Cardiac muscle cell (in vitro differentiated cells and primary cell): ENCODE measurements around the gene PHLDA2. TPM values are rescaled to one million over a fixed set of nuclear protein-coding genes. Genes with fewer than 3 reads are reported as not detected.

Experiments used
- DNase-seq, 2 donors: peaks; one replicate each; pipeline versions ENCODE4 v3.0.0 to v3.0.0-alpha.2; 2010 to 2017; ENCODE audit warnings: low read depth in 1 of 2, low spot score in 1 of 2
- H3K27ac ChIP-seq: fragments of 200-600 bp; sonication (generic); 2 replicates; pipeline ENCODE4 v1.5.1; 2016
- H3K27me3 ChIP-seq: fragments of 200-600 bp; sonication (generic); 2 replicates; pipeline ENCODE4 v1.6.0; 2016; ENCODE audit warnings: control low read depth
- H3K36me3 ChIP-seq: fragments of 200-600 bp; sonication (generic); 2 replicates; pipeline ENCODE4 v1.5.1; 2016; ENCODE audit warnings: control low read depth
- H3K4me1 ChIP-seq: fragments of 200-600 bp; sonication (generic); 2 replicates; pipeline ENCODE4 v1.8.1; 2017; ENCODE audit warnings: low read depth, mild to moderate bottlenecking, mixed run types
- H3K4me3 ChIP-seq: fragments of 200-600 bp; sonication (generic); 2 replicates; pipeline ENCODE4 v1.5.1; 2016; ENCODE audit warnings: mild to moderate bottlenecking
- H3K9me3 ChIP-seq: fragments of 200-600 bp; sonication (generic); 2 replicates; pipeline ENCODE4 v1.5.1; 2017; ENCODE audit warnings: low read depth, mild to moderate bottlenecking, control low read depth
- polyA plus RNA-seq: library from polyadenylated mRNA; unstranded; fragments of >200 nt; fragmentation: Nextera tagmentation; extraction: Ambion mirVana; gene quantifications from 2 replicates; pipeline ENCODE4 v1.2.1, GENCODE V29; 2016
- total RNA-seq: library from RNA; depleted of rRNA; stranded (reverse); fragments of >200 nt; gene quantifications from 2 replicates; pipeline ENCODE4 v1.2.3, GENCODE V29; 2016
- TF ChIP-seq, protein P1 (sequence below): IDR thresholded peaks from 2 replicates; pipeline ENCODE4 v1.5.1; 2012; ENCODE audit warnings: low read depth, mild to moderate bottlenecking, low read length

Gene PHLDA2
- total and polyA plus RNA-seq, 2 experiments from 2014 or later: 0.73 to 1.1 TPM

DNA sequence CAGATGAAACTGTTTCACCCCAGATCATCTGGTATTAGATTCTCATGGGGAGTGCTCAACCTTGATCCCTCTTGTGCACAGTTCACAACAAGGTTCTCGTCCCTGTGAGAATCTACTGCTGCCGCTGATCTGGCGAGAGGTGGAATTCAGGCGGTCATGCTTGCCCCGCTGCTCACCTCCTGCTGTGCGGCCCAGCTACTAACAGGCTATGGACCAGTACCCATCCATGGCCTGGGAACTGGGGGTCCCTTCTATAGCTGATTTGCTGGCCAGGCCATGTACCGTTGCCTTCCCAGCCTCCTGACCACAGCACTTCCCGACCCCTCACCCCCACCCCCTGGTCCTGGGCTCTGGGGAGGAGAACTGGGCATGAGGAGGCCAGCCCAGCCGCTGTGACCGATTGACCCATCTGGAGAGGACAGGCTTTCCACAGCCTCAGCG is 2.6 kb downstream of the PHLDA2 start:
- DNase-seq: no peak
- peaks cover 7% of the 10 kb centered on the region for H3K4me1 ChIP-seq
- H3K27me3 ChIP-seq: peaks cover 58% of the 10 kb centered on the region
- no peaks in the 10 kb centered on the region for H3K36me3 ChIP-seq
- no peak overlapping the region for H3K4me3 ChIP-seq
- TF ChIP-seq, protein P1, sequence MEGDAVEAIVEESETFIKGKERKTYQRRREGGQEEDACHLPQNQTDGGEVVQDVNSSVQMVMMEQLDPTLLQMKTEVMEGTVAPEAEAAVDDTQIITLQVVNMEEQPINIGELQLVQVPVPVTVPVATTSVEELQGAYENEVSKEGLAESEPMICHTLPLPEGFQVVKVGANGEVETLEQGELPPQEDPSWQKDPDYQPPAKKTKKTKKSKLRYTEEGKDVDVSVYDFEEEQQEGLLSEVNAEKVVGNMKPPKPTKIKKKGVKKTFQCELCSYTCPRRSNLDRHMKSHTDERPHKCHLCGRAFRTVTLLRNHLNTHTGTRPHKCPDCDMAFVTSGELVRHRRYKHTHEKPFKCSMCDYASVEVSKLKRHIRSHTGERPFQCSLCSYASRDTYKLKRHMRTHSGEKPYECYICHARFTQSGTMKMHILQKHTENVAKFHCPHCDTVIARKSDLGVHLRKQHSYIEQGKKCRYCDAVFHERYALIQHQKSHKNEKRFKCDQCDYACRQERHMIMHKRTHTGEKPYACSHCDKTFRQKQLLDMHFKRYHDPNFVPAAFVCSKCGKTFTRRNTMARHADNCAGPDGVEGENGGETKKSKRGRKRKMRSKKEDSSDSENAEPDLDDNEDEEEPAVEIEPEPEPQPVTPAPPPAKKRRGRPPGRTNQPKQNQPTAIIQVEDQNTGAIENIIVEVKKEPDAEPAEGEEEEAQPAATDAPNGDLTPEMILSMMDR: no peak
- no peaks in the 10 kb centered on the region for H3K9me3 ChIP-seq
- no peak overlapping the region for H3K27ac ChIP-seq

DNA sequence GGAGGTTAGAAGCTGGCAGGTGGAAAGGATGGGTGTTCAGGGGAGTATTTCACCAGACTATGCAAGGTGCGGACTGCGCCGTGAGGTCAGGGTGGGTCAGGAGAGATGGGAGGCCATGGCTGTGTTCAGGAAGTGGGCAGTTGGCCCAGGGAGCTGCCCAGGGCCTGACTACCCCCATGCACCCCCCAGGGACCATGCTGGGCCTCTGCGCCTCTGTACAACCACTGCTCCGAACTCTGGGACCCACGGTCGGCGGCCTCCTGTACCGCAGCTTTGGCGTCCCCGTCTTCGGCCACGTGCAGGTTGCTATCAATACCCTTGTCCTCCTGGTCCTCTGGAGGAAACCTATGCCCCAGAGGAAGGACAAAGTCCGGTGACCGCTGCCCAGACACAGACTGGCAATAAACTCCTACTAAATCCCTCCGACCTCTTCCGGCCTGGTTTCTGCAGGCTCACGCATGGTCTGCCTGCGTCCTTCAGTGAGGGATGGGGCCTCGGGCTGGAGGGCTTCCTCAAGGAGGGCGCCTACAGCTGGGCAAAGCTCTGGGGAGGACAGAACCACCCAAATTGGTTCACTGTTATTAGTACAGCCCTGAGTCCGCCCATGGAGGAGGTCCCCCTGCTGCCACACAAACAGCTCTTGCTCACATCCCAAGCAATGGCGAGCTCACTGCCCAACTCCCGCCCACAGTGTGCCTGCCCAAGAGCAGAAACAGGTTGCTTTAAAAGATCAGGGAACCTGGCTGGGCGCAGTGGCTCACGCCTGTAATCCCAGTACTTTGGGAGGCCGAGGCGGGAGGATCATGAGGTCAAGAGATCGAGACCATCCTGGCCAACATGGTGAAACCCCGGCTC is 4.2 kb downstream of the PHLDA2 start:
- H3K27me3 ChIP-seq: peaks cover 44% of the 10 kb centered on the region
- no peaks in the 10 kb centered on the region for H3K9me3 ChIP-seq
- H3K4me3 ChIP-seq: no peak overlapping the region
- no peak for DNase-seq
- H3K36me3 ChIP-seq: no peaks in the 10 kb centered on the region
- TF ChIP-seq, protein P1: no peak
- peaks cover 5% of the 10 kb centered on the region for H3K4me1 ChIP-seq
- no peak overlapping the region for H3K27ac ChIP-seq

DNA sequence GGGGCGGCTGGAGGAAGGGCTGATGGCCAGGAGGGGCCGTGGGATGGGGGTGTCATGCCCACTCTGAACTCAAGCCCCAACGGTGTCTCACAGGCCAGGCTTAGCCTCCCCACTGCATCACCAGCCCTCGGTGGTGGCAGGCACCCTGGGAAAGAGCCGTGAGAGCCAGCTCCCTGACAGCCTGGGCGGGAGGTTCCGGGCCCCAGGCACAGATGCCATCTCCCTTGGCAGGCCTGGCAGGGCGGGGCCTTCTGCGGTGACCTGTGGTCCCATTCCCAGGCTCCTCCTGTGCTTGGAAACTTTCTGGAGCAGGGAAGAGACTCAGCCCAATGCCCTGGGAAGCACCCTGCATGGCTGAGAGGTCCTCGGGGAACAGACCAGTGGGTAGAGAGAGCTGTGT is 4.8 kb downstream of the PHLDA2 start:
- Histone ChIP-seq H3K9me3 (no peaks in the 10 kb centered on the region), H3K27me3 (peaks cover 37% of the 10 kb centered on the region), H3K27ac (no peak overlapping the region), H3K4me3 (no peak overlapping the region), H3K4me1 (peaks cover 4% of the 10 kb centered on the region), H3K36me3 (no peaks in the 10 kb centered on the region)
- TF ChIP-seq, protein P1: no peak
- no peak for DNase-seq

DNA sequence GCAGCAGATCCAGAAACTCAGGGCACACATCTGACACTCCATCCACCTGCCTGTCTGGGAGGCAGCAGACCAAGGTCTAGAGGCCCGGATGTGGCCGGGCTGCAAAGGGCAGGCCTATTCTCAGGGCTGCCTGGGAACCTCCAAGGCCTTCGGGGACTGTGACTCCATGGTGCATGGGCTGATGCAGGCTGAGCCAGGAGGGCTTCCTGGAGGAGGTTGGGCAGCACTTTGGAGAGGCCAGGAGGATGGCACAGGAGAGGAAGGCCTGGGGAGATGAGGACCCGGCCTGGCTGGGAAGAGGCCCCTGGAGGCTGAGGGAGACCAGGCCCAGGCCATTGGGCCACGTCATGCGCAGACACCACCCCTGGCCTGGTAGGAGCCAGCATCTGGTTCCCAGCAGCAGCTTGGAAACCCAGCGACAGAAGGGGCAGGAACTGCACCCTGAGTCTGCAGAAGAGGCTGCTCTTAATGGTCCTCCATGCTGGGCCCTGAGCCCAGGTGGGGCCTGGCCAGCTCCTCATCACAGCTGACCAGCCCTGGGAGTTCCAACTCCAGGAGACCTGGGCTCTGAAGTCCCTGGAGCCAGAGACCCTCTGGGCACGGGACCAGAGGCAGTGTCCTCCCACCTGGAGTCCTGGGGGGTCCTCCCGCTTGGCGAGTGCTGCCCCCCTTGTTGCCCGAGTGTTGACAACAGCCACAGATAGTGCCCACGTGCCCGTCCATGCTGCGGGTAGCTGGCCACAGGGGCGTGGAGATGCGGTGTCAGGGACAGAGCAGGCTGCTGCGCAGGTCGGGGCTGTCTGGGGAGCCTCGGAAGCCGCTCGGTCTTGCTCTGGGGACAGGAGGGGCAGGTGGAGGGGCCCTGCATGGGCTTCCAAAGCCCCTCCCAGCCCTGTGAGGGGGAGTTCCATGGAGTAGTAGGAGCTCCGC is 5.5 kb downstream of the PHLDA2 start:
- peaks cover under 1% of the 10 kb centered on the region for H3K4me1 ChIP-seq
- DNase-seq: no peak
- no peaks in the 10 kb centered on the region for H3K9me3 ChIP-seq
- TF ChIP-seq, protein P1: no peak
- H3K27ac ChIP-seq: no peak overlapping the region
- H3K36me3 ChIP-seq: no peaks in the 10 kb centered on the region
- H3K4me3 ChIP-seq: no peak overlapping the region
- H3K27me3 ChIP-seq: peaks cover 30% of the 10 kb centered on the region

DNA sequence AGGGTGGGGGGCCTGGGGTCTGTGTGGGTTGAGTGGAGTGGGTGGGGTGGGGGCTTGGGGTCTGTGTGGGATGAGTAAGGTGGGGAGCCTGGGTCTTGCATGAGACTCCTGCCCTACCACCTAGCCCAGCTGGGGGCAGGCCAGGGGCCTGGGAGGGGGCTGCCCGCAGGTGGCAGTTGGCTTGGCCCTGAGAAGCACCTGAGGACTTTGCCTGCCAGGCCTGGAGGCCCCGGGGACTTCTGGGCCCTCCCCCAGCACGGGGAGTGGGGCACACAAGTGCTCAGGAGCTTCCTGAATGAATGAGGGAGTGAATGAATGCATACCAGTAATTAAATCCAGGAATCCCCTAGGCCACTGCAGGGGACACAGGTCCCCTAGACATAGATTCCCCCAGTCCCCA is 6.6 kb downstream of the PHLDA2 start:
- Histone ChIP-seq H3K9me3 (no peaks in the 10 kb centered on the region), H3K27ac (no peak overlapping the region)
- TF ChIP-seq, protein P1: no peak

More for the DNA sequence above, 6.6 kb downstream of the PHLDA2 start:
- Histone ChIP-seq H3K4me1 (no peaks in the 10 kb centered on the region), H3K36me3 (no peaks in the 10 kb centered on the region), H3K4me3 (no peak overlapping the region), H3K27me3 (peaks cover 20% of the 10 kb centered on the region)
- no peak for DNase-seq
